Measurements from ENCODE around the gene SH3GLB2.

The SH3GLB2 gene

GRCh38 chr9:129030191-129030590 lies 2.1 kb upstream of the SH3GLB2 start:
- H3K9me2 ChIP-seq (ENCODE audit: low read depth, low read length) = no peaks in the 10 kb centered on the region
- no peak overlapping the region for H2AFZ ChIP-seq (ENCODE audit: low read length)
- H3K4me1 ChIP-seq (ENCODE audit: insufficient read depth, low read length, severe bottlenecking) = peaks cover 29% of the 10 kb centered on the region
- no peak overlapping the region for H3K4me3 ChIP-seq (ENCODE audit: low read depth, low read length, poor library complexity, severe bottlenecking)
- TF ChIP-seq CTCF (IDR thresholded peaks at IDR 0.05; ENCODE audit: low read length) (no peak), EZH2 (IDR thresholded peaks at IDR 0.05; ENCODE audit: borderline replicate concordance, low read length) (no peak)
- no peak overlapping the region for H3K4me2 ChIP-seq (ENCODE audit: low read length)
- H3K27me3 ChIP-seq (ENCODE audit: insufficient read depth, low read length) = no peaks in the 10 kb centered on the region
- H3K36me3 ChIP-seq (ENCODE audit: insufficient read depth, low read length) = no peaks in the 10 kb centered on the region
- no peaks in the 10 kb centered on the region for H3K9me3 ChIP-seq (ENCODE audit: low read length)
- no peak overlapping the region for H3K9ac ChIP-seq (ENCODE audit: low read length)
- peaks cover 12% of the 10 kb centered on the region; the same call in 1 of the 2 replicates for H3K79me2 ChIP-seq (ENCODE audit: insufficient read depth, low read length)
- H3K27ac ChIP-seq (ENCODE audit: low read depth, low read length, poor library complexity, severe bottlenecking) = no peak overlapping the region
- H3F3A ChIP-seq (ENCODE audit: insufficient read depth, low read length) = no peaks in the 10 kb centered on the region
- H4K20me1 ChIP-seq (ENCODE audit: insufficient read depth, low read length) = no peaks in the 10 kb centered on the region

- Histone ChIP-seq H3K9me2 (ENCODE audit: low read depth, low read length) (no peaks in the 10 kb centered on the region), H3K27ac (ENCODE audit: low read depth, low read length, poor library complexity, severe bottlenecking) (peak overlapping the region; percentile 51), H3K4me2 (ENCODE audit: low read length) (peak overlapping the region; percentile 90)
Observed at GRCh38 chr9:129027685-129028191, 393 bp downstream of the SH3GLB2 start.

GRCh38 chr9:129027224-129027684 lies 877 bp downstream of the SH3GLB2 start:
- H3K27me3 ChIP-seq (ENCODE audit: insufficient read depth, low read length) = no peaks in the 10 kb centered on the region
- H3K9me3 ChIP-seq (ENCODE audit: low read length) = no peaks in the 10 kb centered on the region
- no peaks in the 10 kb centered on the region for H3K36me3 ChIP-seq (ENCODE audit: insufficient read depth, low read length)
- H3K4me1 ChIP-seq (ENCODE audit: insufficient read depth, low read length, severe bottlenecking) = peaks cover 49% of the 10 kb centered on the region
- H3K9me2 ChIP-seq (ENCODE audit: low read depth, low read length) = no peaks in the 10 kb centered on the region
- no peaks in the 10 kb centered on the region for H4K20me1 ChIP-seq (ENCODE audit: insufficient read depth, low read length)
- peak overlapping the region; percentile 90 for H3K4me2 ChIP-seq (ENCODE audit: low read length)
- no peaks in the 10 kb centered on the region for H3F3A ChIP-seq (ENCODE audit: insufficient read depth, low read length)
- no peak overlapping the region for H2AFZ ChIP-seq (ENCODE audit: low read length)
- H3K79me2 ChIP-seq (ENCODE audit: insufficient read depth, low read length) = peaks cover 12% of the 10 kb centered on the region; the same call in 1 of the 2 replicates
- peak overlapping the region; percentile 91 for H3K4me3 ChIP-seq (ENCODE audit: low read depth, low read length, poor library complexity, severe bottlenecking)
- H3K9ac ChIP-seq (ENCODE audit: low read length) = peak overlapping the region; percentile 95
- H3K27ac ChIP-seq (ENCODE audit: low read depth, low read length, poor library complexity, severe bottlenecking) = peak overlapping the region; percentile 51
- TF ChIP-seq EZH2 (IDR thresholded peaks at IDR 0.05; ENCODE audit: borderline replicate concordance, low read length) (no peak), CTCF (IDR thresholded peaks at IDR 0.05; ENCODE audit: low read length) (no peak)

More at GRCh38 chr9:129027685-129028191, 393 bp downstream of the SH3GLB2 start:
- peak overlapping the region; percentile 91 for H3K4me3 ChIP-seq (ENCODE audit: low read depth, low read length, poor library complexity, severe bottlenecking)
- H3K9me3 ChIP-seq (ENCODE audit: low read length) = no peaks in the 10 kb centered on the region
- no peak for TF ChIP-seq EZH2 (IDR thresholded peaks at IDR 0.05; ENCODE audit: borderline replicate concordance, low read length)
- no peak for TF ChIP-seq CTCF (IDR thresholded peaks at IDR 0.05; ENCODE audit: low read length)
- H3K79me2 ChIP-seq (ENCODE audit: insufficient read depth, low read length) = peaks cover 12% of the 10 kb centered on the region; the same call in 1 of the 2 replicates
- H3K9ac ChIP-seq (ENCODE audit: low read length) = peak overlapping the region; percentile 95
- no peaks in the 10 kb centered on the region for H3K36me3 ChIP-seq (ENCODE audit: insufficient read depth, low read length)
- H3K4me1 ChIP-seq (ENCODE audit: insufficient read depth, low read length, severe bottlenecking) = peaks cover 44% of the 10 kb centered on the region
- no peaks in the 10 kb centered on the region for H4K20me1 ChIP-seq (ENCODE audit: insufficient read depth, low read length)
- H2AFZ ChIP-seq (ENCODE audit: low read length) = no peak overlapping the region
- no peaks in the 10 kb centered on the region for H3K27me3 ChIP-seq (ENCODE audit: insufficient read depth, low read length)
- H3F3A ChIP-seq (ENCODE audit: insufficient read depth, low read length) = no peaks in the 10 kb centered on the region

Data from OCI-LY1 (cell line).